Measurements from ENCODE around the gene WWOX. TPM values are rescaled to one million over a fixed set of nuclear protein-coding genes. Genes with fewer than 3 reads are reported as not detected.

The WWOX gene
- total and polyA plus RNA-seq, 2 of the 13 experiments (the other 11 are each of a cell fraction or from before 2014, with no cell fraction given): 9.1 to 37.4 TPM

DNA sequence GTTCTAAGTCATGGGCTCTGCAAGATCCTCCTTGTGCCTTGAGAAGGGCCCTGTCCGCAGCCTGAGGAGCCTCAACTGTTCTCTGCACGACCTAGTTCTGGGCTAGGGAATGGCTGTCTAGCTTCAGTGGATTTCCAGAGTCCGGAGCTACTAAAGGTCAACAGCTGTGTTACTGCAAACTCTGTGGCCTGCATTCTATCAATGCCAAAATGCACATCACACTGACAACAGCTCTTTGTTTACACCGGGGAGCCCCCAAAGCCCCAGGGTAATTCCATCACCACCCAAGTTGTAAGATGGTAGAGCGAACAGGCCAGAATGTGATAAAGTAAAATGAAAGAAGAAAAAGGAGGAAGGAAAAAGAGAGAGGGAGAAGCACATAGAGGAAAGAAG, 890.9 kb downstream of the WWOX start:
- no TSS peak for BruUV-seq (replicated peaks)
- Histone ChIP-seq H3K4me2 (ENCODE audit: low read depth, low read length) (no peak overlapping the region), H3K9me3 (ENCODE audit: low read length) (no peaks in the 10 kb centered on the region), H3K27me3 (ENCODE audit: control insufficient read depth in 1 of 2, insufficient read depth in 2 of 2, low read length in 2 of 2) (no peaks in the 10 kb centered on the region), H3K79me2 (ENCODE audit: insufficient read depth, low read length) (no peaks in the 10 kb centered on the region), H3K4me3 (replicated peaks in 1 of 3; ENCODE audit: insufficient read depth in 1 of 3, low read depth in 2 of 3, low read length in 3 of 3) (no peak overlapping the region), H3K9ac (ENCODE audit: insufficient read depth, low read depth, low read length) (no peak overlapping the region), H3K27ac (ENCODE audit: extremely low read length, insufficient read depth, low read length) (no peak overlapping the region), H3K36me3 (replicated peaks in 1 of 2; ENCODE audit: control insufficient read depth in 1 of 2, insufficient read depth in 2 of 2, low read length in 2 of 2) (no peaks in the 10 kb centered on the region), H3K4me1 (ENCODE audit: insufficient read depth, low read length) (peaks cover 61% of the 10 kb centered on the region), H4K20me1 (ENCODE audit: insufficient read depth, low read length) (no peaks in the 10 kb centered on the region), H2AFZ (ENCODE audit: low read length) (no peak overlapping the region)
- ATAC-seq: no peak
- POLR2A ChIA-PET: no interaction called here
- no peak for FAIRE-seq
- 46% methylated on average over 5 of the region's 5 CpGs for WGBS (ENCODE audit: low lambda C conversion rate)
- in situ Hi-C loops (cut with HindIII; ENCODE audit: extremely low pct_ligation_motif_present, low pct_unique_long_range_greater_than_20kb) (no loop called here), intact Hi-C loops (cut with micrococcal nuclease; ENCODE audit: unreplicated experiment) (no loop called here)
- TF ChIP-seq ZSCAN30 (CRISPR knock-in tag; IDR thresholded peaks at IDR 0.05): no peak
- no peak for TF ChIP-seq KLF11 (CRISPR knock-in tag; IDR thresholded peaks at IDR 0.05)
- TF ChIP-seq ZFY (CRISPR knock-in tag; IDR thresholded peaks at IDR 0.05): no peak
- no peak for TF ChIP-seq ZNF768 (CRISPR knock-in tag; IDR thresholded peaks at IDR 0.05)
- no peak for TF ChIP-seq PHF8 (CRISPR knock-in tag; IDR thresholded peaks at IDR 0.05)
- TF ChIP-seq ZNF18 (CRISPR knock-in tag; IDR thresholded peaks at IDR 0.05; ENCODE audit: insufficient replicate concordance): no peak
- TF ChIP-seq, protein P1, sequence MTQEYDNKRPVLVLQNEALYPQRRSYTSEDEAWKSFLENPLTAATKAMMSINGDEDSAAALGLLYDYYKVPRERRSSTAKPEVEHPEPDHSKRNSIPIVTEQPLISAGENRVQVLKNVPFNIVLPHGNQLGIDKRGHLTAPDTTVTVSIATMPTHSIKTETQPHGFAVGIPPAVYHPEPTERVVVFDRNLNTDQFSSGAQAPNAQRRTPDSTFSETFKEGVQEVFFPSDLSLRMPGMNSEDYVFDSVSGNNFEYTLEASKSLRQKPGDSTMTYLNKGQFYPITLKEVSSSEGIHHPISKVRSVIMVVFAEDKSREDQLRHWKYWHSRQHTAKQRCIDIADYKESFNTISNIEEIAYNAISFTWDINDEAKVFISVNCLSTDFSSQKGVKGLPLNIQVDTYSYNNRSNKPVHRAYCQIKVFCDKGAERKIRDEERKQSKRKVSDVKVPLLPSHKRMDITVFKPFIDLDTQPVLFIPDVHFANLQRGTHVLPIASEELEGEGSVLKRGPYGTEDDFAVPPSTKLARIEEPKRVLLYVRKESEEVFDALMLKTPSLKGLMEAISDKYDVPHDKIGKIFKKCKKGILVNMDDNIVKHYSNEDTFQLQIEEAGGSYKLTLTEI (CRISPR knock-in tag; conservative IDR thresholded peaks at IDR 0.05): no peak
- no peak for TF ChIP-seq ZNF891 (CRISPR knock-in tag; IDR thresholded peaks at IDR 0.05)
- no peak for TF ChIP-seq MTA1 (CRISPR knock-in tag; IDR thresholded peaks at IDR 0.05; ENCODE audit: borderline replicate concordance)
- no peak for TF ChIP-seq MBD4 (IDR thresholded peaks at IDR 0.05; ENCODE audit: borderline replicate concordance, low read length)
- no peak for TF ChIP-seq ZNF562 (CRISPR knock-in tag; IDR thresholded peaks at IDR 0.05; ENCODE audit: borderline replicate concordance)
- no peak for TF ChIP-seq ERF (CRISPR knock-in tag; IDR thresholded peaks at IDR 0.05)
- CTCF ChIA-PET (ENCODE audit: low intra/inter-chr PET ratio, low total read pairs): no interaction called here
- DNase-seq (ENCODE audit: low spot score): no peak
